Skeletal muscle satellite cell (primary cell): ENCODE measurements around the gene PRG3.
"Not testable (repeated sequence)": the region's sequence is repeated elsewhere in the genome, so short reads cannot be mapped to it uniquely, and the experiment has no call there.

Source experiments
- H3K27me3 ChIP-seq: 2 replicates; pipeline ENCODE4 v1.7.0; 2013; ENCODE audit warnings: low read length; ENCODE audit not compliant: control insufficient read depth, insufficient read depth
- H3K36me3 ChIP-seq: 2 replicates; pipeline ENCODE4 v1.7.0; 2013; ENCODE audit warnings: mild to moderate bottlenecking, control low read depth, low read length; ENCODE audit not compliant: insufficient read depth
- H3K4me1 ChIP-seq: 2 replicates; pipeline ENCODE4 v1.7.0; 2013; ENCODE audit warnings: low read length; ENCODE audit not compliant: control insufficient read depth, insufficient read depth
- H3K4me2 ChIP-seq: 2 replicates; pipeline ENCODE4 v1.7.0; 2013; ENCODE audit warnings: mild to moderate bottlenecking, low read length
- H3K4me3 ChIP-seq: 2 replicates; pipeline ENCODE4 v1.7.0; 2013; ENCODE audit warnings: low read length
- H3K9ac ChIP-seq: 2 replicates; pipeline ENCODE4 v1.7.0; 2013; ENCODE audit warnings: mild to moderate bottlenecking, low read depth, low read length, moderate library complexity
- H3K9me3 ChIP-seq: replicated peaks from 2 replicates; pipeline ENCODE4 v1.7.0; 2013; ENCODE audit warnings: mild to moderate bottlenecking, control low read depth, low read length

PRG3 gene

GRCh38 chr11:57407010-57407920 is 26.3 kb upstream of the PRG3 start:
- Histone ChIP-seq H3K36me3 (peaks cover 26% of the 10 kb centered on the region), H3K4me3 (no peak overlapping the region), H3K9ac (no peak overlapping the region), H3K27me3 (no peaks in the 10 kb centered on the region), H3K4me2 (no peak overlapping the region), H3K4me1 (peaks cover 11% of the 10 kb centered on the region), H3K9me3 (no peaks in the 10 kb centered on the region)

- Histone ChIP-seq H3K27me3 (no peaks in the 10 kb centered on the region), H3K36me3 (peaks cover 22% of the 10 kb centered on the region), H3K9me3 (no peaks in the 10 kb centered on the region), H3K4me2 (no peak overlapping the region), H3K4me1 (peaks cover 11% of the 10 kb centered on the region), H3K9ac (no peak overlapping the region), H3K4me3 (no peak overlapping the region)
Measured at GRCh38 chr11:57406337-57406904, 25.5 kb upstream of the PRG3 start.

- Histone ChIP-seq H3K4me2 (no peak overlapping the region), H3K36me3 (peaks cover 19% of the 10 kb centered on the region)
Measured at GRCh38 chr11:57405271-57405860, 24.4 kb upstream of the PRG3 start.

GRCh38 chr11:57403802-57404147 is 22.8 kb upstream of the PRG3 start:
- Histone ChIP-seq H3K9ac (no peak overlapping the region), H3K36me3 (peaks cover 15% of the 10 kb centered on the region), H3K4me1 (peaks cover 11% of the 10 kb centered on the region), H3K4me2 (no peak overlapping the region), H3K27me3 (peaks cover 14% of the 10 kb centered on the region), H3K4me3 (no peak overlapping the region), H3K9me3 (no peaks in the 10 kb centered on the region)

More at GRCh38 chr11:57405271-57405860, 24.4 kb upstream of the PRG3 start:
- H3K9ac ChIP-seq, result no peak overlapping the region
- peaks cover 11% of the 10 kb centered on the region for H3K4me1 ChIP-seq
- H3K27me3 ChIP-seq, result peaks cover under 1% of the 10 kb centered on the region
- no peaks in the 10 kb centered on the region for H3K9me3 ChIP-seq
- H3K4me3 ChIP-seq, result no peak overlapping the region

GRCh38 chr11:57403003-57403801 is 22.3 kb upstream of the PRG3 start:
- not testable (repeated sequence) for H3K9me3 ChIP-seq, H3K4me3 ChIP-seq, H3K36me3 ChIP-seq, H3K4me2 ChIP-seq, H3K9ac ChIP-seq
- Histone ChIP-seq H3K27me3 (peaks cover 17% of the 10 kb centered on the region), H3K4me1 (peaks cover 11% of the 10 kb centered on the region)

GRCh38 chr11:57402188-57403002 is 21.4 kb upstream of the PRG3 start:
- Histone ChIP-seq H3K36me3 (peaks cover 2% of the 10 kb centered on the region), H3K9ac (no peak overlapping the region), H3K27me3 (peaks cover 24% of the 10 kb centered on the region), H3K4me1 (peaks cover 11% of the 10 kb centered on the region), H3K4me3 (no peak overlapping the region), H3K9me3 (no peaks in the 10 kb centered on the region), H3K4me2 (no peak overlapping the region)

- H3K4me3 ChIP-seq, result no peak overlapping the region
- H3K27me3 ChIP-seq, result peaks cover 44% of the 10 kb centered on the region
- H3K36me3 ChIP-seq, result no peaks in the 10 kb centered on the region
- no peak overlapping the region for H3K4me2 ChIP-seq
- no peaks in the 10 kb centered on the region for H3K9me3 ChIP-seq
- no peaks in the 10 kb centered on the region for H3K4me1 ChIP-seq
- no peak overlapping the region for H3K9ac ChIP-seq
Measured at GRCh38 chr11:57399972-57400578, 19.1 kb upstream of the PRG3 start.

- no peaks in the 10 kb centered on the region for H3K9me3 ChIP-seq
- no peak overlapping the region for H3K4me2 ChIP-seq
- H3K9ac ChIP-seq, result no peak overlapping the region
- H3K36me3 ChIP-seq, result no peaks in the 10 kb centered on the region
- no peak overlapping the region for H3K4me3 ChIP-seq
- H3K4me1 ChIP-seq, result no peaks in the 10 kb centered on the region
- H3K27me3 ChIP-seq, result peaks cover 50% of the 10 kb centered on the region
Measured at GRCh38 chr11:57399221-57399620, 18.3 kb upstream of the PRG3 start.

GRCh38 chr11:57397394-57397990 is 16.5 kb upstream of the PRG3 start:
- Histone ChIP-seq H3K4me2 (no peak overlapping the region), H3K27me3 (peaks cover 66% of the 10 kb centered on the region), H3K4me1 (no peaks in the 10 kb centered on the region), H3K9me3 (no peaks in the 10 kb centered on the region), H3K4me3 (no peak overlapping the region), H3K9ac (no peak overlapping the region), H3K36me3 (no peaks in the 10 kb centered on the region)

- Histone ChIP-seq H3K9ac (no peak overlapping the region), H3K9me3 (no peaks in the 10 kb centered on the region), H3K4me2 (no peak overlapping the region), H3K4me1 (no peaks in the 10 kb centered on the region), H3K4me3 (no peak overlapping the region), H3K27me3 (peaks cover 68% of the 10 kb centered on the region), H3K36me3 (no peaks in the 10 kb centered on the region)
Measured at GRCh38 chr11:57396744-57397143, 15.8 kb upstream of the PRG3 start.
